GM12874 (cell line): ENCODE measurements around the gene PRDM10.

Experiments
- CTCF ChIP-seq: IDR thresholded peaks from 2 replicates; pipeline ENCODE4 v1.5.1; 2011; ENCODE audit warnings: low read depth, mild to moderate bottlenecking, control low read depth, low read length, moderate library complexity; ENCODE audit not compliant: insufficient read depth

Gene PRDM10

GRCh38 chr11:130002352-130002845, at the start of gene PRDM10:
PRDM10 (minus strand) TSS chr11:130002835; CDS start chr11:129960964, 41,871 bp downstream.
- no peak for TF ChIP-seq CTCF

GRCh38 chr11:130051082-130051481, 48.4 kb upstream of the PRDM10 start:
- no peak for TF ChIP-seq CTCF

GRCh38 chr11:130050257-130050656, 47.6 kb upstream of the PRDM10 start:
- TF ChIP-seq CTCF: no peak

- no peak for TF ChIP-seq CTCF
Measured at GRCh38 chr11:130049328-130049771, 46.7 kb upstream of the PRDM10 start.

GRCh38 chr11:130047141-130047540, 44.5 kb upstream of the PRDM10 start:
- no peak for TF ChIP-seq CTCF

- no peak for TF ChIP-seq CTCF
Measured at GRCh38 chr11:130043575-130043974, 40.9 kb upstream of the PRDM10 start.

GRCh38 chr11:130042093-130042591, 39.5 kb upstream of the PRDM10 start:
- TF ChIP-seq CTCF: no peak
